Measurements from ENCODE around the gene GPN2. TPM values are rescaled to one million over a fixed set of nuclear protein-coding genes. Genes with fewer than 3 reads are reported as not detected.
"Not testable (repeated sequence)": the region's sequence is repeated elsewhere in the genome, so short reads cannot be mapped to it uniquely, and the experiment has no call there.

Gene GPN2
- total RNA-seq, 1 donor from 2014 or later = 7.5 TPM

DNA sequence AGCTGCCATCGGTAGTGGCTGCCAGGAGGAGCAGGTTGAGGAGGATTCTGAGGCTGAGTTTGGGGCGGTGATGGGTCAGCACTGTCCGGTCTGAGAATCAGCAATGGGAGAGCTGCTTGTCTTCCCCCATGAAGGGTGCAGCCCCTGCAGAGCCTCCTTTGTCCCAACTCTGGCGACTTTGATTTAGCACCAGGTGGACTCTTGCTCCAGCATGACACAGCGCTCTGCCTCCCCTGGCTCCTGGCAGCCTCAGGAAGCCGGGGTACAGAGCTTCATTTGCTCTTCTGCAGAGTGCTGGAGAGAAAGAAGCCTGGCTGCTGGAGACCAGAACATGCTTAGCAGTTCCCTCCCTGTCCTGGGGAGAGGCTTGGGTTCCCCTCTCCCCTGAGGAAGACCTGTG is 50.3 kb downstream of the GPN2 start:
- intact Hi-C loops (cut with DNase I) = no loop called here
- no peaks in the 10 kb centered on the region for H3K4me1 ChIP-seq
- no peaks in the 10 kb centered on the region for H3K9me3 ChIP-seq
- no peaks in the 10 kb centered on the region for H3K27me3 ChIP-seq
- H3K27ac ChIP-seq = no peak overlapping the region
- no peak overlapping the region for H3K4me3 ChIP-seq
- peaks cover 31 to 57% of the 10 kb centered on the region in 2 donors for H3K36me3 ChIP-seq
- TF ChIP-seq, protein P1, sequence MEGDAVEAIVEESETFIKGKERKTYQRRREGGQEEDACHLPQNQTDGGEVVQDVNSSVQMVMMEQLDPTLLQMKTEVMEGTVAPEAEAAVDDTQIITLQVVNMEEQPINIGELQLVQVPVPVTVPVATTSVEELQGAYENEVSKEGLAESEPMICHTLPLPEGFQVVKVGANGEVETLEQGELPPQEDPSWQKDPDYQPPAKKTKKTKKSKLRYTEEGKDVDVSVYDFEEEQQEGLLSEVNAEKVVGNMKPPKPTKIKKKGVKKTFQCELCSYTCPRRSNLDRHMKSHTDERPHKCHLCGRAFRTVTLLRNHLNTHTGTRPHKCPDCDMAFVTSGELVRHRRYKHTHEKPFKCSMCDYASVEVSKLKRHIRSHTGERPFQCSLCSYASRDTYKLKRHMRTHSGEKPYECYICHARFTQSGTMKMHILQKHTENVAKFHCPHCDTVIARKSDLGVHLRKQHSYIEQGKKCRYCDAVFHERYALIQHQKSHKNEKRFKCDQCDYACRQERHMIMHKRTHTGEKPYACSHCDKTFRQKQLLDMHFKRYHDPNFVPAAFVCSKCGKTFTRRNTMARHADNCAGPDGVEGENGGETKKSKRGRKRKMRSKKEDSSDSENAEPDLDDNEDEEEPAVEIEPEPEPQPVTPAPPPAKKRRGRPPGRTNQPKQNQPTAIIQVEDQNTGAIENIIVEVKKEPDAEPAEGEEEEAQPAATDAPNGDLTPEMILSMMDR (IDR thresholded peaks at IDR 0.05) = no peak
- DNase-seq (ENCODE audit: low spot score in 2 of 2) = no peak

DNA sequence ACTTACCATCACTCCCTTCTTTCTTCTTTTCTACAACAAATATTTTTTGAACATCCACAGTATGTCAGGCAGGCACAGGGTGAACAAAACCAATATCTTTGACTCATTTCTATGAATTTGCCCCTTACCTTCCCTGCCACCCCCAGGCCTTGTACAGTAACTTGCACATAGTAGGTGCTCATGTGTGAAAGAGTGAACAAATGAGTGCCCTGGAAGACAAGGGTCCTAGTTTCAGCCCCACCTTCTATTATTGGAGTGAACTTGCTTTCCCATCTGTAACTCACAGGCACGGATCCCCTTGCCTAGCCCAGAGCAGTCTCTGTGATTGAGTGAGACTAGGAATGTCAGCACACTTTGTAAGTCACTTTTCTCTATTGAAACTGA is 50.8 kb downstream of the GPN2 start:
- no peaks in the 10 kb centered on the region for H3K9me3 ChIP-seq
- intact Hi-C loops (cut with DNase I) = no loop called here
- H3K4me1 ChIP-seq = no peaks in the 10 kb centered on the region
- H3K27ac ChIP-seq = no peak overlapping the region
- TF ChIP-seq, protein P1 (IDR thresholded peaks at IDR 0.05) = no peak
- no peak overlapping the region for H3K4me3 ChIP-seq
- H3K27me3 ChIP-seq = no peaks in the 10 kb centered on the region
- peaks cover 29 to 62% of the 10 kb centered on the region in 2 donors for H3K36me3 ChIP-seq
- DNase-seq (ENCODE audit: low spot score in 2 of 2) = no peak

DNA sequence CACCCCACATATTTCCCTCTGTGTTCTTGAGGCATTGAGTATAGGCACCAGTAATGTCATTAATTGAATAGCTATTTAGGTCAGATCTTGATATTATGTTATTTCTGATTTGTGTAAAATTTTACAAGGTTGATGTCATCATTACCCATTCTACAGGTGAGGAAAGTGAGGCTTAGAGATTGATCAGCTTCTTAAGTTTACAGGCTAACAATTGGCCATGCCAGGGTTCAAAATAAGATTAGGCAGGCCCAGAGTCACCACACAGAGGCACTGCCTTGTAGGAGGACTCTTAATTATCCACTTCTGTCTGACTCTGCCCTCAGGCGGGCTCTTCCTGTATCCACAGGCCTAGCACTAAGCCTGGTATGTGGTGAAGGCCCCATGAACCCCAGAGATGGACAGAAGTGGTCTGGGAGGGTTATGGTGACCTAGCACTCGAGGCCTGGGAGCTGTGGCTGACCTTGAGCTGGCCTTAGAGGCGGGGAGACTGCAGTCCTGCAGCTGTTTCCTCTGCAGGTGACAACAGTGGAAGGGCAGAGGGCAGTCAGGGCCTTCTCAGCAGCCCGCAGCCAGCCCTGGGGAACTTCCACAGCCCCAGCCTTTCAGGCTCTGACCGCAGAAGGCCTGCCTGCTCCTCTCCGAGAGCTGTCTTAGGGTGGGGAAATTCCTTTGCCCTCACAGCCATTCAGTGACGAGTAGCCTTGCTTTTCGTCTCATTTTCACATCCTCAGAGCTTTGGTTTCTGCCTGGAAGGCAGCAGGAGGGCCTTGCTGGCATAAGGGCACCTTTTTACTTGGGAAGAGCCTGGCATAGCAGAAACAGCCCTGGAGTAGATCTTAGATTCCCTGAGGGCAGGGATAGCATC is 51.4 kb downstream of the GPN2 start:
- no peaks in the 10 kb centered on the region for H3K27me3 ChIP-seq
- H3K36me3 ChIP-seq = peaks cover 33 to 68% of the 10 kb centered on the region in 2 donors
- H3K4me1 ChIP-seq = no peaks in the 10 kb centered on the region
- TF ChIP-seq, protein P1 (IDR thresholded peaks at IDR 0.05) = no peak
- DNase-seq (ENCODE audit: low spot score in 2 of 2) = no peak
- intact Hi-C loops (cut with DNase I) = no loop called here
- H3K27ac ChIP-seq = no peak overlapping the region
- H3K9me3 ChIP-seq = no peaks in the 10 kb centered on the region
- H3K4me3 ChIP-seq = no peak overlapping the region

DNA sequence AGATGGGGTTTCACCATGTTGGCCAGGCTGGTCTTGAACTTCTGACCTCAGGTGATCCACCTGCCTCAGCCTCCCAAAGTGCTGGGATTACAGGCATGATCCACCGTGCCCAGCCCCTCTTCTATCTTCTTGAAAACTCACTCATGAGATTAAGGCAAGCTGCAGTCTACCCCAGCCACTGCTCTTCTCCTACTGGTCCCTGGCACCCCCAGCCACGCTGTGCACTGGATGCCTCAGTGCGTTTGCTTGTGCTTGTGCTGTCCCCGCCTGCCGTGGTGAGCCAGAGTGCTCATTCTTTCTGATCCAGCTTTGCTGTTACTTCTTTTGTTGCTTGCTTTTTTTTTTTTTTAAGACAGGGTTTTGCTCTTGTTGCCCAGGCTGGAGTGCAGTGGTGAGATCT is 52.4 kb downstream of the GPN2 start:
- intact Hi-C loops (cut with DNase I); H3K27me3 ChIP-seq; H3K4me3 ChIP-seq; DNase-seq (ENCODE audit: low spot score in 2 of 2); H3K9me3 ChIP-seq; H3K27ac ChIP-seq; H3K4me1 ChIP-seq: not testable (repeated sequence)
- H3K36me3 ChIP-seq = peaks cover 39 to 75% of the 10 kb centered on the region in 2 donors

DNA sequence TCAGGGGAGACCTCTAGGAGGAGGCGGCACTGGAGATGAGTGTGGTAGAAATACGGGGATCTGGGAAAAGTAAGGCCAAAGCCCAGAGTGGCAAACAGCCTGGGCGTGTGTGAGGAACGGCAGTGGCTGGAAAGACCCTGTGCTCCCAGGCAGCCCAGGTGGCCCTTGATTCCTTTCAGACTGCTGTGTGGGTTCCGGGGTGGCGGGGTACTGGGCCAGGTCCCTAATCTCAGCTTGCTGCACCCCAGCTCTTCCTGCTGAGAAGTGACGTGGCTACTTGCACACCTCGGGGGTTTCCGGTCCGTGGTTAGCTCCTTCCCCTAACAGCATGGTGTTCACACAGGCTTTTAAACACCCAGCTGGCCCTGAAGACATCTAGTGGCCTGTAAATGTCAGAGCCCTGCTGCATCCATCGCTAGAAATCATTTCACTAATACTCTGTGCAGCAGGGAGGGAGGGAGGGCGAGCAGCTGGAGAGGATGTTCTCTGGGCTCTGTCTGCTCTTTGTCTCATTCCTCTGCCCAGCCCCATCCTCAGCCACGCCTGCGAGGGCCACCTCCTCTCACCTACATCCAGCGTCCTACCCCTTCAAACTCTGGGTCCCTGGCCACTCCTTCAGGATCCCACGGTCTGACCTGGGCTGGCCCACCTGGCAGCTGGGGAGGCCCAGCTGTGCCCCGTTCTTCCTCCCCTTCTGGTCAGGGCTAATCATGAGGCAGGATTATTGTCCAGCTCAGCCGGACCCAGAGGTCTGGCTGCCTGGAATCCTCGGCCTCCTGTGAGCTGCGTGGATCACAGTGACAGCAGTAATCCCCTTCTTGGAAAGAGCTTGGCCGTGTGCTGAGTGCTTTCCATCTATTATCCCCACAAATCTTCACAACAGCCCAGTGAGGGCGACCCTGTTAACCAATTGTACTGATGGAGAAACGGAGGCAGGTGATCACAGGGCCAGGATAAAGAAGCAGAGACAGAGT is 56.4 kb downstream of the GPN2 start:
- Histone ChIP-seq H3K4me1 (no peaks in the 10 kb centered on the region), H3K4me3 (no peak overlapping the region), H3K9me3 (no peaks in the 10 kb centered on the region), H3K27ac (no peak overlapping the region), H3K27me3 (no peaks in the 10 kb centered on the region), H3K36me3 (peaks cover 21 to 47% of the 10 kb centered on the region in 2 donors)
- TF ChIP-seq, protein P1 (IDR thresholded peaks at IDR 0.05) = no peak
- DNase-seq (ENCODE audit: low spot score in 2 of 2) = peak in 1 of 2 donors; percentile 74
- intact Hi-C loops (cut with DNase I) = no loop called here

All from ascending aorta (tissue), 2 donors.